Measurements from ENCODE around the gene PLCXD3.

- TF ChIP-seq CTCF (IDR thresholded peaks at IDR 0.05) (no peak), EP300 (IDR thresholded peaks at IDR 0.05) (no peak), POLR2AphosphoS5 (IDR thresholded peaks at IDR 0.05) (no peak), POLR2A (IDR thresholded peaks at IDR 0.05) (no peak)
Measured at GRCh38 chr5:41452506-41452905, 57.9 kb downstream of the PLCXD3 start.
